ENCODE measurements around the gene CBX8.
"Not testable (repeated sequence)": the region's sequence is repeated elsewhere in the genome, so short reads cannot be mapped to it uniquely, and the experiment has no call there.

Gene CBX8

GRCh38 chr17:79754903-79755302 is 42.0 kb downstream of the CBX8 start:
- not testable (repeated sequence) for DNase-seq (ENCODE audit: low read depth in 3 of 3, low spot score in 1 of 3)

DNA sequence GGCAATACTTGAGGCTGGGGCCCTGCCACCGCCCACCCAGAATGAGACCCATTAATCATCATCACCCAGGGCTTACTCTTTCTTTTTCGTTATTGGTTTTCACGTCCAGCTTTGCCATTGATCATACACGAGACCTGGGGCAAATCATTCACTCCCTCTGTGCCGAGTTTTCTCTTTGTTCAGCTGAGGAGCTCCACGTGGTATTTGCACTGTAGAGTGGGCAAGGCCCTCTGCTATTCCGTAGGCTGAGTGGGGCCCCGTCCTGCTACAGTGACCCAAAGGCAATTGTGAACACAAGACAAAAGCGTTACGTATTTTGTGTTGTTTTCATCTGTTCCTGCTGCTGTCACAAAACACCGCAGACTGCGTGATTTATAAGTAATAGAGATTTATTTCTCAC is 42.5 kb downstream of the CBX8 start:
- no peak for DNase-seq (ENCODE audit: low read depth in 3 of 3, low spot score in 1 of 3)

- no peak for DNase-seq (ENCODE audit: low read depth in 3 of 3, low spot score in 1 of 3)
Observed at GRCh38 chr17:79752175-79752574, 44.7 kb downstream of the CBX8 start.

DNA sequence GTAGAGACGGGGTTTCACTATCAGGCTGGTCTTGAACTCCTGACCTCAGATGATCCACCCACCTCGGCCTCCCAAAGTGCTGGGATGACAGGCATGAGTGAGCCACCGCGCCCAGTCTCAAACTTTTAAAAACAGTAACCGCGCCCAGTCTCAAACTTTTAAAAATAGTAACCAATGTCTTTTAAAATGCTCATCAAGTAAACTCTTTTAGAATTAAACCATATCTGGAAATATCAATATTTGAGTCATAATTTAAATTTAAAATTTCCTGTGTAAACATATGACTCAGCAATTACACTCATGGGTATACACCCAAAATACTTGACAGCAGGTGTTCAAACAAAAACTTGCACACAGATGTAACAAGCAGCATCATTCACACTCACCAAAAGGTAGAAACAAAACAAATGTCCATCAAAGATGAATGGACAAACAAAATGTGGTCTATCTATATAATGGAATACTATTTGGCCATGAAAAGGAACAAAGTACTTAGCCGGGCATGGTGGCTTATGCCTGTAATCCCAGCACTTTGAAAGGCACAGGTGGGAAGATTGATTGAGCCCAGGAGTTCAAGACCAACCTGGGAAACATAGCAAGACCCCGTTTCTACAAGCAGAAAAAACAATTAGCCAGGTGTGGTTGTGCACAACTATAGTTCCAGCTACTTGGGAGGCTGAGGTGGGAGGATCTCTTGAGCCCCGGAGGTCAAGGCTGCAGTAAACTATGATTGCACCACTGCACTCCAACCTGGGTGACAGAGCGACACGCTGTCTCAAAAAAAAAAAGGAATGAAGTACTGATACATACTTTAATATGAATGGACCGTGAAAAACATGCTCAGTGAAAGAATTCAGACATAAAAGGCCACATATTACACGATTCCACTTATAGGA is 46.0 kb downstream of the CBX8 start:
- DNase-seq (ENCODE audit: low read depth in 3 of 3, low spot score in 1 of 3) = no peak

- no peak for DNase-seq (ENCODE audit: low read depth in 3 of 3, low spot score in 1 of 3)
Observed at GRCh38 chr17:79749958-79750357, 46.9 kb downstream of the CBX8 start.

DNA sequence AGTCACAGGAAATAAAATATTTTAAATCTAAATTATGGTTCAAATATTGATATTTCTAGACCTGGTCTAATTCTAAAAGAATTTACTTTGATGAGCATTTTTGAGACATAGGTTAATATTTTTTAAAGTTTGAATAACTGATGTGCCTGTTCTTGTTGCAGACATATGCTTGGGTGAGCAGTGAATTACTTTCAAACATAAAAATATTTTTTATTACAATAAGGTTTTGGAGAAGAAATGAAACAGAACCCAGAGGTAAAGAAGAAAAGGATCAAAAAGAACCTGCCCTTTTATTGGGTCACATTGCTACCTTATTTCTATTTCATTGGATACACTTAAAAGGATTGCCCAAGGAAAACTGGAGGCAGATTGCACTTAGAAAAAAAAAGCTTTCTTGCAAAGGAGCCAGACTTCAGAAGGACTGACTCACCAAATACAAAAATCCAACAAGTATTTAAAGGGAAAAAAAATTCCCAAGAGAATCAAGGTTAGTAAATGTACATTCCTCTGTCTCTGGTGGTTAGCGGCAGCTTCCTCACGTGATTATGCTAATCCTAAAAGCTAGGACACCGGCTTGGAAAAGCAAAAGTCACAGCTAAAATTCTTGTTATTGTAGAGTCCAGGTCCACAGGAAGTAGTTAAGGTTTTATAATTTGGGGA is 47.6 kb downstream of the CBX8 start:
- DNase-seq (ENCODE audit: low read depth in 3 of 3, low spot score in 1 of 3) = no peak

- no peak for DNase-seq (ENCODE audit: low read depth in 3 of 3, low spot score in 1 of 3)
Observed at GRCh38 chr17:79748295-79749099, 48.4 kb downstream of the CBX8 start.

DNA sequence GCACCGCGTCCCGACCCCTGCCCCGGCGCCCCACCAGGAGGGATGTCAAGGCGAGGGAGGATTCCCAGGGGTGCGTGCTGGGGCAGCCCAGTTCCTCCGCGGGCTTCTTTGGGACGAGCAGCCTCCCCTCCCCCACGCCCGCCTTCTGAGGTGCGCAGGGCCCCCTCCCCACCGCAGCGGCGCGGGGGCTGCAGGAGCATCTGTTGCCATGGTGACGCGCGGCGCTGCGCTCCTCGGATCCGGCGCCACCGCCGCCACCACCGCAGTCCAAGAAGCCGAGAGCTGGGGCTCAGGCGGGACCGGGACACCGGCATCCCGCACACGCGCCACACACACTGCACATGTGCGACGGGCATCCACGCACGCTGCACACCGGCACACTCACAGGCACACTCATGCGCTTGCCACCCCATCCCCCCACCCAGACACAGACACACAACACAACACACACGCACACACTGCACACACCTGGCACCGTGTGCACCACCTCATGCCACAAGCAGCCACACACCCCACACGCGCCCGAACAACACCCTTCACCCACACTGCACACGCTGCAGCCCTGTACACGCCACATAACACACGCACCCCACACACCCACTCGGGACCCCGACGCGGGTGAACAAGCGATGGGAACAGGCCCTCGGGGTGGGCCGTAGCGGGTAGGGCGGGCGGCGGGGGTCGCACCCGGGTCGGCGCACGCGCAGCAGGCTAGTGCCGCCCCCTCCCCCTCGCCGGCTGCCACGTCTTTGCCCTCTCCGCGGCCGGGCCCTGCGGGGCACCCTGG is 49.2 kb downstream of the CBX8 start:
- no peak for DNase-seq (ENCODE audit: low read depth in 3 of 3, low spot score in 1 of 3)

GRCh38 chr17:79746889-79747507 is 49.9 kb downstream of the CBX8 start:
- DNase-seq (ENCODE audit: low read depth in 3 of 3, low spot score in 1 of 3) = no peak

GRCh38 chr17:79745641-79746105 is 51.2 kb downstream of the CBX8 start:
- DNase-seq (ENCODE audit: low read depth in 3 of 3, low spot score in 1 of 3) = no peak

DNA sequence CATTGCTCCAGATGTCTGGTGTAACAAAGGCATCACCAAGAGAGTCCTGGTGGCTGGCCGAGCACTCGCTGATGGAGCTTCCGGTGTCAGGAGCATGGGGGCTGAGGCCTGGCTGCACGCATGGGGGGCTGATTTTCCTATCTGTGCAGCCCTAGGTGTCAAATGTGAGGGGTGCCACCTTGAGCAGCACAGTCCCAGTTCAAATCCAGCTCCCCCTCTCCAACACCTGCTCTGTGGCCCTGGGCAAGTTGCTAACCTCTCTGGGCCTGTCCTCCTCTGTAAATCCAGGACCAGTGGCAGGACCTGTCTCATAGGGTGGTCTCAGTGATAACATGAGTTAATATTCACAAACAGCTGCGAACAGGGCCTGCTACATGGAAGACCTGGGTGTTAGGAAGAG is 53.3 kb downstream of the CBX8 start:
- no peak for DNase-seq (ENCODE audit: low read depth in 3 of 3, low spot score in 1 of 3)

DNA sequence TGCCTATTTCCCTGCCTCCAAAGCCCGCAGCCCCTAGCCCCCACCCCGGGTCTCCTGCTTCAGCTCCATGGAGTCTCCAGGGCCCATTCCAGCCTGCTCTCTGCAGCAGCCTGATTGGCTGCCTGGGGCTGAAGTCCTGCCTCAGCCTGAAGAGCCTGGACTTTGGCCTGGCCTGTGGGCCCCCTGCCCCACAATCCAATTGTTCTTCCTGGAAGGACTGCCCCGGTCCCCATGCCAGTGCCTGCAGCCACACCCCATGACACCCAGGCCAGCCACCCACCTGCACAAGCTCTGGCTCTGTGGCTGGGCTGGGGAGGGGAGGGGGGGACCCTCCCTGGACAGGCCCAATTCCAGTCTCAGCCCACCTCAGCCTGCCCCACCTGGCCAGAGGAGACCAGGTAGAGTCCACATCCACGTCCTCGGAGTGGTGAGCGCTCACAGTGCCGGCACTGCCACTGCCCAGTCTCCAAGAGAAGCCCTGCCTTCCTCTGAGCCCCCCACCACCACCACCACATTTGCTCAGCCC is 53.9 kb downstream of the CBX8 start:
- no peak for DNase-seq (ENCODE audit: low read depth in 3 of 3, low spot score in 1 of 3)

DNA sequence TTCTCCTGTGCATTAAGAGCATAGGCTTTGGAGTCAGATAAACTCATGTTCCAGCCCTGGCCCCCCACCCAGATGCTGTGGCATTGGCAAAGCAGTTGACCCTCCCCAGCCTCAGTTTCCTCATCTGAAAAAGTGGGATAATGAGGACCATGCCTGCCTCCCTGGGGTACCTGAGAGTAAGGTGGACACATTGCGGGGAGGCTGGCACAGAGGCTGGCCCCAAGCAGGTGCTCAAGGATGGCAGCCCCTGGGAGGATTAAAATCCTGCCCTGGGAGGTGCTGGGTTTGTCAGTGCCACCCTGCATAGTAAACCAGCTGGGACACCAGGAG is 54.3 kb downstream of the CBX8 start:
- no peak for DNase-seq (ENCODE audit: low read depth in 3 of 3, low spot score in 1 of 3)

Measured in stimulated activated CD4-positive, alpha-beta T cell treated with anti-CD3 and anti-CD28 coated beads, TNF-alpha, amount 100 ng/mL, for 1 hour (primary cell).